VCaP (cell line): ENCODE measurements around the gene HLA-DOA.

Source experiments
- H3K27ac ChIP-seq: fragments of 450-650 bp; 2 replicates; pipeline ENCODE4 v1.5.1; 2017
- TF ChIP-seq, protein P1 (sequence below): fragments of 450-650 bp; conservative IDR thresholded peaks from 2 replicates; pipeline ENCODE4 v1.5.1; 2017; ENCODE audit warnings: mild to moderate bottlenecking, moderate library complexity

The HLA-DOA gene

DNA sequence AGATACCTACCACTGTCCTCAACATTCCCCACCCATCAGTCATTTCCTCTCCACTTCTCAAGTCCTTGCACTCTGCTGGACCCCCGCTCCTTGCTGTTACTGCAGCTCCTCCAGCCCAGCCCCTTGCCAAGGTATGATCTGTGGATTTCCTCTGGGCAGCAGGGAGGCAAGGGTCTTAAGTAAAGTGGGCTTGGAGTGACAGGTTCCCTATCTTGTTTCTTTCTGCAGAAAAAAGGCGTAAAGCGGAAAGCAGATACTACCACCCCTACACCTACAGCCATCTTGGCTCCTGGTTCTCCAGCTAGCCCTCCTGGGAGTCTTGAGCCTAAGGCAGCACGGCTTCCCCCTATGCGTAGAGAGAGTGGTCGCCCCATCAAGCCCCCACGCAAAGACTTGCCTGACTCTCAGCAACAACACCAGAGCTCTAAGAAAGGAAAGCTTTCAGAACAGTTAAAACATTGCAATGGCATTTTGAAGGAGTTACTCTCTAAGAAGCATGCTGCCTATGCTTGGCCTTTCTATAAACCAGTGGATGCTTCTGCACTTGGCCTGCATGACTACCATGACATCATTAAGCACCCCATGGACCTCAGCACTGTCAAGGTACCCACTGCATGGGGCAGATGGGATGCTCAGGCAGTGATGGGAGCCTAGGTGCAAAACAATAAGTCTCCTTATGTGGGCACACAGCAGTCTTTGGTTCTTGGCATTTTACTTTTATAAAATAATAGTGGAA lies 32.9 kb downstream of the HLA-DOA start:
- TF ChIP-seq, protein P1, sequence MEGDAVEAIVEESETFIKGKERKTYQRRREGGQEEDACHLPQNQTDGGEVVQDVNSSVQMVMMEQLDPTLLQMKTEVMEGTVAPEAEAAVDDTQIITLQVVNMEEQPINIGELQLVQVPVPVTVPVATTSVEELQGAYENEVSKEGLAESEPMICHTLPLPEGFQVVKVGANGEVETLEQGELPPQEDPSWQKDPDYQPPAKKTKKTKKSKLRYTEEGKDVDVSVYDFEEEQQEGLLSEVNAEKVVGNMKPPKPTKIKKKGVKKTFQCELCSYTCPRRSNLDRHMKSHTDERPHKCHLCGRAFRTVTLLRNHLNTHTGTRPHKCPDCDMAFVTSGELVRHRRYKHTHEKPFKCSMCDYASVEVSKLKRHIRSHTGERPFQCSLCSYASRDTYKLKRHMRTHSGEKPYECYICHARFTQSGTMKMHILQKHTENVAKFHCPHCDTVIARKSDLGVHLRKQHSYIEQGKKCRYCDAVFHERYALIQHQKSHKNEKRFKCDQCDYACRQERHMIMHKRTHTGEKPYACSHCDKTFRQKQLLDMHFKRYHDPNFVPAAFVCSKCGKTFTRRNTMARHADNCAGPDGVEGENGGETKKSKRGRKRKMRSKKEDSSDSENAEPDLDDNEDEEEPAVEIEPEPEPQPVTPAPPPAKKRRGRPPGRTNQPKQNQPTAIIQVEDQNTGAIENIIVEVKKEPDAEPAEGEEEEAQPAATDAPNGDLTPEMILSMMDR: no peak
- H3K27ac ChIP-seq: peak overlapping the region; percentile 30; the same call in 1 of the 2 replicates

DNA sequence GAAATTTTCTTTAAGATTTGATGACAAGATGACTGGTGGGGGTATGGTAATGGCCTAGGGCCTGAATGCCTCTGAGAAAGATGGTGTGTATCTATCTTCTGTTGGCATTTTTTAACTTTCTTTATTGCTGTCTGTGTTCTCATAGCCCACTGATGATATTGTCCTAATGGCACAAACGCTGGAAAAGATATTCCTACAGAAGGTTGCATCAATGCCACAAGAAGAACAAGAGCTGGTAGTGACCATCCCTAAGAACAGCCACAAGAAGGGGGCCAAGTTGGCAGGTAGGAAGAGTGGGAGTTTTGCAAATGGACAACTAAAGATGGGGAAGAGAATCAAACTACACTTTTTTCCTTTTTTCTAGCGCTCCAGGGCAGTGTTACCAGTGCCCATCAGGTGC lies 33.5 kb downstream of the HLA-DOA start:
- TF ChIP-seq, protein P1: no peak
- peak overlapping the region; percentile 100 for H3K27ac ChIP-seq

DNA sequence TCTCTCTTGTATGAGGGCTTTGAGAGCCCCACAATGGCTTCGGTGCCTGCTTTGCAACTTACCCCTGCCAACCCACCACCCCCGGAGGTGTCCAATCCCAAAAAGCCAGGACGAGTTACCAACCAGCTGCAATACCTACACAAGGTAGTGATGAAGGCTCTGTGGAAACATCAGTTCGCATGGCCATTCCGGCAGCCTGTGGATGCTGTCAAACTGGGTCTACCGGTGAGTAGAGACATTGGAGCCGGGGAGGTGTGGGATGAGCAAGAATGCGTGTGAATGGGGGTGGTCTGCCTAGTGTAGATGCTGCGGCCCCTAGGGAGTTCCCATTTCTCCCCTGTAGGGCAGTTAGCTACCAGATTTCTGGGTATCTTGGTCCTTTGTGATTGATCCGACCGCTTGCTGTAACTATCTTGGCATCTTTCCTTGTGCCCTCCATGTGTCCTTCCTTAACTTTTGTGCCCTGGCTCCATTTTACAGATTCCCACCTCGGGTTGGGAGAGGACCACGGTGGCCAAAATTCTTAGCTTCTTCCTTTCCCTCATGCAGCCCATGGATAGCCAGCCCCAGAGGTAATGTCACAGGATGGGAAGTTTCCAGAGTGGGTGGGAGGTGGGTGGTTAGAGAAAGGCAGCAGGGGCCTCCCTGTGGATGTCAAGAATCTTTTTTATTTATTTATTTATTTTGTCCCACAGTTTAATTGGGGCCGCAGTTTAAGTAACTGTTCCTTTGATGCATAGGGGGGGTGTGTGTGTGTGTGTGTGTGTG lies 34.7 kb downstream of the HLA-DOA start:
- TF ChIP-seq, protein P1: no peak
- H3K27ac ChIP-seq: peak overlapping the region; percentile 100

DNA sequence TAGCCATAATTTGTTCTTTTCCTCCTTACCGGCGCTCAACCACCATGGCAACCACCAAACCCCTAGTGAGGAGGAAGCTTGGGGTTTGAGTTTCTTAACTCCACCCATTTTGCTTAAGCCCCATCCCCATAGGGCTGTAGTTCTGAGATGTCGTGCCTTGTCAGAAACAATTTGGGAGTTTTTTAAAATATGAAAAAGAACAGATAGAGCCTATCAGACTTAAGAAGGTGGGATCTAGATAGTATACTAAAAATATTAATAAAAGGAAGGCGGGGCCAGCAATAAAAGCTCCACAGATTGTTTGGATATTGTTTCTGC lies 35.4 kb downstream of the HLA-DOA start:
- TF ChIP-seq, protein P1: no peak
- H3K27ac ChIP-seq: peak overlapping the region; percentile 100

DNA sequence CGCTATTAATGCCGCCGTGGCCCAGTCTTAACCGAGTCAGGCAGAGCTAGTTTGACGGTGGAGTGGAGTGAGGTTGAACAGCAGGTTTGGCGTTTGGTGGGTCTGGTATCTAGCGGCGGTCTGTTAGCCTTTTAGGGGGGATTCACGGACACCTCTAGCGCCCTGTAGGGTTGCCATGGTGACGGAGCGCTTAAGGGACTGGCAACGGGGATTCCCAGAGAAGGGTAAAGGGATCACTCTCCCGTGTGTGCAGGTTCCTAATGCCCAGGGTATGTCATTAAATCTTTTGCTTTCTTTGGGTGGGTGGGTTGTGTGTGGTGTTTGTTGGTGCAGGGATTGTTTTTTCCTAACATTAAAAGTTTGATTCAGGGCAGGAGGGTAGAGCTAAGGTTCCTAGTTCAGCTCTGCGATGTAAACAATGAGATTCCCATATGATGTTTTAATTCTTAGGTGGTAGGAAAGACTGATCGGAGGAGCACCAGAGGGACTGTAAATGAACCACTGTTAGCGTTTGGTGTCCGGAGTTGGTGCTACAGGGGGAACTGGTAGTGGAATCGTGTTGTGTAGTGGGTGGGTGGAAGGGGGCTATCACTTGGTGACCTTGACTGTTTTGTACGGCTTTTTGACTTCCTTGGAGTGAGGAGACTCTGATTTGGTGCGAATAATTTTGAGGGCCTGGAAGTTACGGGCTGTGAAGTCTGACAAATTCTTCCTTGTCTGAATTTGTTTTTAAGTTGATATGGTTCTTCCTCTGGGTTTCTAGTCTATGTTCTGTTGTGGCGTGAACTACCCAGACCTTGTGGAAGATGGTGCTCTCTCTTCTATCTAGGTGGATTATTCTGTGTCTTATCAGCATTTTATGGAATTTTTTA lies 36.0 kb downstream of the HLA-DOA start:
- peak overlapping the region; percentile 100 for H3K27ac ChIP-seq

DNA sequence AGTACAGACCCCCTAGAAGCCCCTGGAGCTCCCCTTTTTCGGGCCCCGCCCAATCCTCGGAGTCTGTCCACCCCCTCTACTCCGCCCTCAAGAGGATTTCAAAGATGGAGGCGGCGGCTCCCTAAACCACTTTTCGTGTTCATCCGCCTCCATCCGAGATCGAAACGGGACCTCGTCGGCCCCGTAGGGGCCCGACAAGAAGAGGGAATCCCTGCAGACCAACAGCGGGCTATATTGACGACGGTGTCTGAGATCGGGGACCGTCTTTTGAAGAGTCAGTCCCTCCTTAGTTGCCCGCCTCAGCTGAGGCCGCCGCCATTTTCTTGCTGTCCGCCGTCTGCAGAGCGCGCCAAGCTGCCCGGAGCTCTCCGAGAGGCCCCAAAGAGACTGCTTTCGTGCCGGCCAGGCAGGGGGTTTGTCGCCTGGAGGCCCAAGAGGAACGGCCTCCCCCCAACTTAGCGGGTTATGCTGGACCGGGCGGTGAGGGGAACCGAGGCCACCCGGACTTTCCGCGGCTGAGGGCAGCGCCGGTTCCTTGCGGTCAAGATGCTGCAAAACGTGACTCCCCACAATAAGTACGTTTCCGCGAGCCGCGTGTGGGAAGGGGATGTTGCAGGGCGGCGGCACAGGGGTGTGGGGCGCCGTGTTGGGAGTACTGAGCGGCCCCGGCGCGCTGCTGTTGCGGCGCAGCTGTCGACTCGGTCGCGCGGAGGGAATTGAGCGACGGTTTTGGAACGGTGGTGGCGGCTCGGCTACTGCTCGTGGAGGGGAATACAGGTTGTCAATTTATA lies 36.8 kb downstream of the HLA-DOA start:
- peak overlapping the region; percentile 100 for H3K27ac ChIP-seq
- TF ChIP-seq, protein P1: no peak

More for the DNA sequence above, 36.0 kb downstream of the HLA-DOA start:
- TF ChIP-seq, protein P1: no peak
